HG02610 (cell line): Measurements from ENCODE around the gene ATP2B1.
A peak's percentile ranks its signal among the peaks of the same experiment; 100 is the strongest.

Experiments used
- ATAC-seq: cut with Tn5 transposase; IDR thresholded peaks from one replicate; pipeline ENCODE4 v1.9.1; 2021; ENCODE audit warnings: mild to moderate bottlenecking, moderate library complexity; ENCODE audit not compliant: unreplicated experiment

Gene ATP2B1

DNA sequence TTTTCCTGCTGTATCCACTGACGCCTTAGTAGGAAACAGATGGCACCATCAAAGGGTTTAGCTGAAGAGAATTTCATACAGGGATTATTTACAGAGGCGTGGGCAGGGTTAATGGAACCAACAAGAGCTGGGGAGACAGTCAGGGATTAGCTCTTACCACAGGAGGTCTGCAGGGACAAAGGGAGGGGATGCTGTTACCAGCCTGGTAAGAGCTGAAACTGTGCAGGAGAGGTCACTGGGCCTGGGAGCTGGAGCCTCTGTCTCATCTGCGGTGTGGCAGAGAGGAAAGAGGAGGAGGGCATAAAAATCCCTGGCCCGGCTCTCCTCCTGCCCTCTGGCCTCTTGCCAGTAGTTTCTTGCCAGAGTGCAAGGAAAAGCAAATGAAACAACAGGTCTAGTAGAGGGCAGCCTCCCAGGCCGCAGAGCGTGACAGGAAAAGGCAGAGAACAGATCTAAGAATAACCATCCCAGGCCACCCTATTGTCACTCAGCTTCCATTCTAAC lies 163.9 kb downstream of the ATP2B1 start:
- ATAC-seq, result peak; percentile 32

DNA sequence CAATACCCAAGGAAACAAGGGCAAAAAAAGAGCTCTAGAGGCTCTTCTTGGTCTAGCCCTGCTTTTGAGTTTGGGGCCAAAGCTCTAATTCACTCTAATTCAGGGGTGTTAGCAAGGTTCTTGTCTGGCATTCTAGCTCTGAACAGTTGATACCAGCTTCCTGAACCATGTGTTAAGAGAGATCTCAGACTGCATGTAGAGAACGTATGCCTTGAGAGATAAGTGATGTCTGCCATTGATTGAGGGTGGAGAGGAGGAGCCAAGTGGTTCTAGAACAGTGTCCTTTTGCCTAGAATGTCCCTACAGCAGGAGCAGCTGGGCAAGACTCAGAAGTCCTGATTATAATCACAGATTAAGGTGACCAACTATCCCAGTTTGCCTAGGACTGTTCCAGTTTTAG lies 164.6 kb downstream of the ATP2B1 start:
- ATAC-seq, result no peak

GRCh38 chr12:89542912-89543592 lies 165.6 kb downstream of the ATP2B1 start:
- peak; percentile 70 for ATAC-seq

GRCh38 chr12:89542236-89542635 lies 166.4 kb downstream of the ATP2B1 start:
- ATAC-seq, result no peak

GRCh38 chr12:89540586-89540985 lies 168.1 kb downstream of the ATP2B1 start:
- no peak for ATAC-seq

DNA sequence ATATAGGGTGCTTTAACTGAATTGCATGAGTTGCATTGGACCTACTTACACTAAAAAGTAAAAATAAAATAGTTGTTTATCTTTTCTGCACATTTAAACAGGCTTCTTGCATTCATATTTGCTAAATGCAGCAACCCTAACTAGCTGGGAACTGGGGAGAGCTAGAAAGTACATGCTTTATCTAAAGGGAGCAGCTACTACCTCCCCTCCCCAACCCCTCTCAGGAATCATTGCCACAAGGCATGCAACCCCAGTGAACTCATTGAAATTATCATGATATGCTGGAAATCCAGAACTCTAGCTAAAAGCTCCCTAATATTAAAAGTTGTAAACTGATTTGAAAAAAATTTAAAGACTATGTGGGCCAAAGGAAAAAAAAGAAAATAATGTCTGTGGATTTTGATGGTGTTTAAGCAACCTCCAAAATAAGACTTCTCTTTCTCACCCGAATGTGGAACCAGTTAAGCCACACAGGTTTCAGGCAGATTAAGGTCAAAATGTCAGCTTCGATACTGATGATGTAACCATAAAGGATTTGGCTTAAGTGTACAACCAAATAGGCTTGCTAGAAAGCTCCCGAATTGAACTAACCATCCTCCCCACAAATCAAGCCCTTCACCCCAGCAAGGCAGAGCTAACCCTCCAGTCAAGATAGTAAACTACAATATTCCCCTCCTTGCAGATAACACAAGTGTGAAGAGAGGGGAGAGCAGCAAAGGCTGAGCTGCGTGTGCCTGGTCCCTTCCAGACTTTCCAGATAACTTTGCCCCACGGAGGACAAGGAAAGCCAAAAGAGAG lies 169.0 kb downstream of the ATP2B1 start:
- ATAC-seq, result no peak

DNA sequence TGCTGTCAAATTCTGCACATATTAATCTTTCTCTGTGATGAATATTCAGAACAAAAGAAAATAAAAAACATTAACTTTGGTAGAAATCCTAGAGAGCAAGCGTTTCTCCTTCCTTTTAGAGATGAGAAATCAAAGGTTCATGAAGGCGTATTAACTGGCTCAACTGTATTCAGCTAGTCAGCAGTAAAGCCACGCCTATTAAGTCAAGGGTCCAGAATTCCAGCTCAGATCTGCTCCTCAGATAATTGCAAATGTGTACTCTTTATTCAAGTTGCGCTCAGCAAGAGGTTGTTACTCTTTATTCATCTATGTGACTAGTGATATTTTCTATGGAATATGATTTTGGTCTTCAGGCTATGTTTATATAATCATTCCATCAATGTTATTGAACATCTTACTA lies 169.7 kb downstream of the ATP2B1 start:
- no peak for ATAC-seq
